Esophagus muscularis mucosa (tissue), 4 donors: ENCODE results near the gene SPEG.

ENCODE experiments used
- CTCF ChIP-seq, 3 experiments: fragments of 200-600 bp in 2 of 3; fragments of 450-650 bp in 1 of 3; sonication (generic) in 2 of 3; IDR thresholded peaks; one replicate each; pipeline ENCODE4 v1.5.1; 2017 to 2019; ENCODE audit warnings: antibody characterized with exemption in 3 of 3, mild to moderate bottlenecking in 2 of 3, moderate library complexity in 1 of 3
- EP300 ChIP-seq: sonication (generic); formaldehyde crosslinking; IDR thresholded peaks from one replicate; pipeline ENCODE4 v1.6.1; 2017; ENCODE audit warnings: antibody characterized with exemption
- POLR2A ChIP-seq: fragments of 450-650 bp; IDR thresholded peaks from one replicate; pipeline ENCODE4 v1.6.1; 2017; ENCODE audit warnings: antibody characterized with exemption, moderate library complexity, mild to moderate bottlenecking, low read depth
- POLR2AphosphoS5 ChIP-seq, 2 donors: sonication (generic); formaldehyde crosslinking; IDR thresholded peaks; one replicate each; pipeline ENCODE4 v1.6.1; 2017; ENCODE audit warnings: antibody characterized with exemption in 2 of 2

GRCh38 chr2:219409619-219410018 lies 25.0 kb upstream of the SPEG start:
- TF ChIP-seq EP300: no peak
- TF ChIP-seq CTCF (IDR thresholded peaks at IDR 0.05): no peak
- TF ChIP-seq POLR2A: no peak
- no peak for TF ChIP-seq POLR2AphosphoS5 (IDR thresholded peaks at IDR 0.05)
